HG02840 (cell line): ENCODE results near the gene KRTAP5-8.
"Not testable (repeated sequence)": the region's sequence is repeated elsewhere in the genome, so short reads cannot be mapped to it uniquely, and the experiment has no call there.

Experiments
- ATAC-seq: cut with Tn5 transposase; IDR thresholded peaks from one replicate; pipeline ENCODE4 v1.9.1; 2021; ENCODE audit warnings: mild to moderate bottlenecking, moderate library complexity, moderate number of reproducible peaks; ENCODE audit not compliant: unreplicated experiment, low FRiP score

KRTAP5-8 gene

DNA sequence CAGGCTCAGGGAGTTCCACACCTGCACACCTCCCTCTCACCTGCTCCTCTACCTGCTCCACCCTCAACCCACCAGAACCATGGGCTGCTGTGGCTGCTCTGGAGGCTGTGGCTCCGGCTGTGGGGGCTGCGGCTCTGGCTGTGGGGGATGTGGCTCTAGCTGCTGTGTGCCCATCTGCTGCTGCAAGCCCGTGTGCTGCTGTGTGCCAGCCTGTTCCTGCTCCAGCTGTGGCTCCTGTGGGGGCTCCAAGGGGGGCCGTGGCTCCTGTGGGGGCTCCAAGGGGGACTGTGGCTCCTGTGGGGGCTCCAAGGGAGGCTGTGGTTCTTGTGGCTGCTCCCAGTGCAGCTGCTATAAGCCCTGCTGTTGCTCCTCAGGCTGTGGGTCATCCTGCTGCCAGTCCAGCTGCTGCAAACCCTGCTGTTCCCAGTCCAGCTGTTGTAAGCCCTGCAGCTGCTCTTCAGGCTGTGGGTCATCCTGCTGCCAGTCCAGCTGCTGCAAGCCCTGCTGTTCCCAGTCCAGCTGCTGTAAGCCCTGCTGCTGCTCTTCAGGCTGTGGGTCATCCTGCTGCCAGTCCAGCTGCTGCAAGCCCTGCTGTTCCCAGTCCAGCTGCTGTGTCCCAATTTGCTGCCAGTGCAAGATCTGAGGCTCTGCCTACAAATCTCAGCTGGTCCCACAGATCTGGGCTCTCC lies at the start of gene KRTAP5-8:
Gene KRTAP5-8 (plus strand): TSS at position 49 of the 689 bp plus-strand sequence. CDS start 31 bp downstream, at position 80.
- ATAC-seq, result not testable (repeated sequence)

DNA sequence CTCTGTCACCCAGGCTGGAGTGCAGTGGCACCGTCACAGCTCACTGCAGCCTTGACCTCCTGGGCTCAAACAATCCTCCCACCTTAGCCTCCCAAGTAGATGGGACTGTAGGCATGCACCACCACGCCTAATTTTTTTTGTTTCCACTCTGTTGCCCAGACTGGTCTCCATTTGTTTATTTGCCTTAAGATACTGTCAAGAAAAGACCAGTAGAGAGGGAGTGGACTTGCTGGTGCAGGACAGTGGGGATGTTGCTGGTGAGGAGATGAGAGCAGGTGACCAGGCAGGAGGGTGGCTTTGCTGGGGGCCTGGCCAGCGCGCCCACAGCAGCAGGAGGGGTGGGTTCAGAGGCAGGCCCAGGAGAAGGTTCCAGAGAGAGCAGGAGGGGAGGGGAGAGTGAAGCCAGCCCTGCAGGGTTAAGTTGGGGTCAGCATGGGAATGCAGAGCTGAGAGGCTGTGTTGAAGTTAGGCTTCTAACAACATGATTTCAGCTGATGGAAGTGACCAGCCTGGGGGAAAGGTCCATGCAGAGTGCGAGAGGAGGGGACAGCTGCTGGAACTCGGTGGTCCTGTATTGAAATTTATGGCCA lies 49.0 kb upstream of the KRTAP5-8 start:
- no peak for ATAC-seq

- ATAC-seq, result no peak
Measured at GRCh38 chr11:71489311-71490043, 48.3 kb upstream of the KRTAP5-8 start.

GRCh38 chr11:71490044-71490730 lies 47.6 kb upstream of the KRTAP5-8 start:
- no peak for ATAC-seq

DNA sequence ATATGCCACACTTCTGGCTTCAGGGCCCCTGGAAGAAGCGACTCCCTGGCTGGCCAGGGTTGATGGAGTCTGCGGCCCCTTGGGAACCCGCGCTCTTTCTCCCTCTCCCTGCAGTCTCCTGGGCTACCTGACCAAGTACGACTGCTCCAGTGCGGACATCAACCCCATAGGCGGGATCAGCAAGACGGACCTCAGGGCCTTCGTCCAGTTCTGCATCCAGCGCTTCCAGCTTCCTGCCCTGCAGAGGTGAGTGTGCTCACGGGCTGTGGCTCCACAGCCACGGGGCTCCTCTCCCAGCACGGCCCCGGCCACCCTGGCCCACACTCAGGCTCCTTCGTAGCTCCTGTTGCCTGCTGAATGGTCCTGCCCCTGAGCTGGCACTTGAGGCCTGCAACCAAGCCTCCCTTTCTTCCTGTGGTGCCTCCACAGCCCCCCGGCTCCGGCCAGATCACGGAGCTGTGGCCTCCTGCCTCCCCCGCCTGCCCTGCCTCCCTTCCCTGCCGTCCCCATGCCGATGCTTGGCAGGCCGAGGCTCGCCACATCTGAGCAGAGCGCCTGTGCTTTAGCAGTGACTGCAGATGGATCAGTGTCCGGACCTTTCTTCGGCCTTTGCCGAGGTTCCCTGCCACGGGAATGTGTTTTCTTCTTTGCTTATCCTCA lies 47.0 kb upstream of the KRTAP5-8 start:
- no peak for ATAC-seq

- ATAC-seq, result no peak
Measured at GRCh38 chr11:71491531-71491930, 46.3 kb upstream of the KRTAP5-8 start.

GRCh38 chr11:71491940-71492339 lies 45.9 kb upstream of the KRTAP5-8 start:
- no peak for ATAC-seq

GRCh38 chr11:71495286-71496230 lies 42.3 kb upstream of the KRTAP5-8 start:
- ATAC-seq, result no peak

- no peak for ATAC-seq
Measured at GRCh38 chr11:71496421-71496820, 41.4 kb upstream of the KRTAP5-8 start.

- ATAC-seq, result no peak
Measured at GRCh38 chr11:71498091-71498490, 39.7 kb upstream of the KRTAP5-8 start.

DNA sequence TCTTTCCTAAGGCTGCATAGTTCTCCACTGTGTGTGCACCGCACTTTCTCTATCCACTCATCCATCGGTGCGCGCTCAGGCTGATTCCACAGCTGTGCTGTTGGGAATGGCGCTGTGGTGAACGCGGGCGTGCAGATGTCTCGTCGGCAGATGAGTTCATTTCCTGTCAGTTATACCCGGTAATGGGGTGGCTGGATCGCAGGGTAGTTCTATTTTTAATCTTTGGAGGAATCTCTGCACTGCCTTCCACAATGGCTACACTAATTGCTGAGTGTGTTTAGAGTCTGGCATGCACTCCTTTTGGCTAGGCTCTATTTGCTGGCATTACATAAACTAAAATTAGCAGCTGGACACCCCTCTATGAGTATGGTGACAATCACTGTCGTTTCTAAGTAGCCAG lies 38.7 kb upstream of the KRTAP5-8 start:
- ATAC-seq, result no peak

DNA sequence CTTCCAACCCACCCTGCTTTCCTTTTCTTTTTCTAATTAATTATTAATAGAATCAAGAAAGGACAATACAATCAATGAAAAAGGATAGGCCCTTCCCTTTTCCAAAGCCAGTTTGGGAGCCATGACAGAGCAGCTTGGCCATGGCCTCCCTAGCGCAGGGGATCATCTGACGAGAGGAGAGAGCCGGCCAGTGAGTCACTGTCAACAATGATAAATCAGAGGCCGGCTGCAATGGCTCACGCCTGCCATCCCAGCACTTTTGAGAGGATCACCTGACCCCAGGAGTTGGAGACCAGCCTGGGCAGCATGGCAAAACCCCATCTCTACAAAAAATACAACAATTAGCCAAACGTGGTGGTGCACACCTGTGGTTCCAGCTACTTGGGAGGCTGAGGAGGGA lies 38.3 kb upstream of the KRTAP5-8 start:
- no peak for ATAC-seq

- no peak for ATAC-seq
Measured at GRCh38 chr11:71500601-71501021, 37.2 kb upstream of the KRTAP5-8 start.

GRCh38 chr11:71501071-71501985 lies 36.5 kb upstream of the KRTAP5-8 start:
- ATAC-seq, result no peak

DNA sequence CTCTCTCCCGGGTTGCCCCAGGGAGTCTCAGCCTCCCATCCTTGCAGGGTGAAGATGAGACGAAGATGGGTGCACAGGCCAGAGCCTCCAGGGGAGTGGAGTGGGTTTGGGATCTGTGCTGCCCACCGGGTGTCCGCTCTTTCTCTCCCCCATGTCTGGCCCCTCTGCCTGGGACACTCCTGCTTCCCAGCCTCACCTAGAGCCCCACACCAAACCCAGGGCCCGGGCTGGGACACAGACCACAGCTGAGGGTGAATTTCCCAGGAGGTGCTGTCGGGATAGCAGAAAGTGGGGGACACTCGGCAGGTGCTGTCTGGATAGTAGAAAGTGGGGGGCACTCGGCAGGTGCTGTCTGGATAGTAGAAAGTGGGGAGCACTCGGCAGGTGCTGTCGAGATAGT lies 35.8 kb upstream of the KRTAP5-8 start:
- no peak for ATAC-seq

DNA sequence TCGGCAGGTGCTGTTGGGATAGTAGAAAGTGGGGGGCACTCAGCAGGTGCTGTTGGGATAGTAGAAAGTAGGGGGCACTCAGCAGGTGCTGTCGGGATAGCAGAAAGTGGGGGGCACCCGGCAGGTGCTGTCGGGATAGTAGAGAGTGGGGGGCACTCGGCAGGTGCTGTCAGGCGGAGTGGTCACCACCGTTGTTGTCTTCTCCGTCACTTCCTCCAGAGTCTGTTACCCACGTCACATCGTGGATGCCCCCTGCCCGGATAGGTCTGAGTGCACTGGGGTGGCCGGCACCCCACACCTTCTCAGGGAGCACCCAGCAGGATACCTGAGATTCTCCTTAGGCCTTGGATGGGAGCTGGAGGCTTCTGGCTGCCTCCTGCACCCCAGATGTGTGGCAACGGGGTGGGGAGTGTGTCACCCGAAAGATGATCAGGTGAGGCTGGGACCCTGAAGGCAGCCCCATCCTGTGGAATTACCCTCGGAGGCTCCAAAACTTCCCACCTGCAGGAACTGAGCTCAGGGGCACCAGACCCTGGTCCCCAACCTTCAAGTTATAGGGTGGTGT lies 34.9 kb upstream of the KRTAP5-8 start:
- no peak for ATAC-seq

DNA sequence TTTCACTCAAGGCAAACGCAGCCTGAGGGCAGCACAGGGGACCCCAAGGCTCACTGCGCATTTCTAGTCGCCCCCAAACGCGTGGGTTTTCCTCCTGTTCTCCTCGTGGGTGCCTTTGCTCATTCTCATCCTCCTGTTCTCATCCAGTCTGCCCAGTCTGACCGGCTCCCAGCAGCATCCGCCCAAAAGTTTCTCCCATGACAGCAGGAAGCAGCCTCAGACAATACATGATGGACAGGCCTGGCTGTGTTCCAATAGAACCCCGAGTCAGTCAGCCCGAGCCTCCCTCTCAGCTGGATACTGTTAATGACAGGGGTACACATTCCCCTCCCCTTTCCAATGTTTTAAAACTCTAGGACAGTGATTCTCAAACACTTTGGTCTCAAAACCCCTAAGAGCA lies 33.3 kb upstream of the KRTAP5-8 start:
- no peak for ATAC-seq

DNA sequence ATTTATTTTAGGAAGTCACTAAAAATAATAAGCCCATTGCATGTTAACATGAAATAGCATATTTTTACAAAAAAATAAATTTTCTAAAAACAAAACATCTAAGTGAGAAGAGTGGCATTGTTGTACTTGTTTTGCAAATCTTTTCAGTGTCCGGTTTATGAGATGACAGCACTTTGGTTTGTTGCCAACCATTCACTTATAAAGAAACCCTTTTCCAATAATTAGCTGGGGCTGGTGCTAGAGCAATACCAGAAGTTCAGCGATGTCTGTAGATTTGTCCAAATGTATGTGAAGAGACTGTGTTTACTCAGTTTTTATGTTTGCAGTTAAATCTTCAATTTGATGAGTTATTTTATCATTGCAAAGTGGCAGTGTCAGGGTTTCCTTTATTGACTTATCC lies 32.8 kb upstream of the KRTAP5-8 start:
- no peak for ATAC-seq
